Measurements from ENCODE around the gene KIF16B. TPM values are rescaled to one million over a fixed set of nuclear protein-coding genes. Genes with fewer than 3 reads are reported as not detected.

KIF16B gene
- total and polyA plus RNA-seq, 2 experiments from 2014 or later = 6.5 to 11.1 TPM

DNA sequence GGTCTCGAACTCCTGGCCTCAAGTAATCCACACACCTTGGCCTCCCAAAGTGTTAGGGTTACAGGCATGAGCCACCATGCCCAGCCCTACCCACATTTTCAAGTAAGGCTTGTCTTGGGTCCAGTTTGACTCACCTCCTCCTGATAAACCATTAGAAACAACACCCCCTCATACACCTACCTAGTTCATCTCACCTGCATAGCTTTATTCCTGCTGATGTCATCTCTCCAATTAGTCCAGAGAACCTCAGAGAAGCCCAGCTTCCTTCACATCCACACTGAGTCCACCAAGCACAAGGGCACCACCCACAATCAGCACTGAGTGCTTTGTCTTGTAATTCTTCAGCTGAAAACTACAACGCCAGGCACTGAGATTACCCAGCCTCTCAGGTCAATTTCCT is 35.3 kb downstream of the KIF16B start:
- Histone ChIP-seq H3K4me3 (no peak overlapping the region), H3K79me2 (replicated peaks; ENCODE audit: insufficient read depth) (peaks cover 6% of the 10 kb centered on the region; the same call in 1 of the 2 replicates), H3K4me2 (no peak overlapping the region), H3K9me2 (ENCODE audit: insufficient read depth) (no peaks in the 10 kb centered on the region), H2AFZ (no peak overlapping the region), H3K27ac (ENCODE audit: low read depth) (no peak overlapping the region), H3K4me1 (ENCODE audit: insufficient read depth) (no peaks in the 10 kb centered on the region), H4K20me1 (replicated peaks; ENCODE audit: insufficient read depth) (no peaks in the 10 kb centered on the region), H3K36me3 (ENCODE audit: insufficient read depth) (no peaks in the 10 kb centered on the region), H3K27me3 (ENCODE audit: insufficient read depth) (no peaks in the 10 kb centered on the region), H3F3A (replicated peaks; ENCODE audit: low read depth) (no peaks in the 10 kb centered on the region)
- no peak for ATAC-seq
- H3K27ac Mint-ChIP-seq = no peak overlapping the region
- no peak overlapping the region for H3K4me3 Mint-ChIP-seq
- no peak for DNase-seq (ENCODE audit: low spot score)
- H3K27me3 Mint-ChIP-seq (ENCODE audit: insufficient read depth, low read depth, poor library complexity) = peaks cover 2% of the 10 kb centered on the region
- H3K9me3 Mint-ChIP-seq = no peaks in the 10 kb centered on the region
- peaks cover 13% of the 10 kb centered on the region for H3K4me1 Mint-ChIP-seq
- TF ChIP-seq EZH2phosphoT487 (IDR thresholded peaks at IDR 0.05; ENCODE audit: unreplicated experiment) (no peak), JUNB (IDR thresholded peaks at IDR 0.05; ENCODE audit: unreplicated experiment) (no peak)
- H3K36me3 Mint-ChIP-seq (ENCODE audit: low read depth) = peaks cover 2% of the 10 kb centered on the region; the same call in 1 of the 3 replicates

DNA sequence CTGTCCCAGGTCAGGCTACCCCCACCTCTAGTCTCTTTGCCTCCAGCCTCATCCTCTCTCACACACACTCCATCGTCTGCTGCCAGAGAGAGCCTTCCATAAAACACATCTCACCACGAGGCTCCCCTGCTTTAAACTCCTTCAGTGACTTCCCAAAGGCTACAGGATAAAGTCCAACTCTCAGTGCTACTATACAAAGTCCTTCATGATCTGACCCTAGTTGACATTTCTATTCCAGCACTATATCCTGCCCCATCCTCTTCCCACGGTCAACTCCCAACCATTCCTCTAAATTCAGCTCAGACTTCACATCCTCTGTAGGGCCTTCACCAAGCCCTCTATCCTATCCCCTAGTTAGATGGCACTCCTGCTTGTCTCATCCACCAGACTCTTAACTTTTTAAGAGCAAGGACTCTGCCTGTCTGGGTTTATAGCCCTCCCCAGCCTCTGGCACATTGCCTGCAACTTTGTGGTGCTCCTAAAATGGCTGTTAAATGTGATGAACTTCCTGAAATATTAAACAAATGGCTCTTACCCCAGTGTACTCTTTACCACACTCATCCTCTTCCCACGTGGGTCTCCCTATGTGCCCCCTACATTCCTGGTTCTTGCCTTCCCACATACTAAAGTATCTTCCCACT is 36.1 kb downstream of the KIF16B start:
- Histone ChIP-seq H2AFZ (no peak overlapping the region), H3K36me3 (ENCODE audit: insufficient read depth) (no peaks in the 10 kb centered on the region), H3K79me2 (replicated peaks; ENCODE audit: insufficient read depth) (peaks cover 3% of the 10 kb centered on the region; the same call in 1 of the 2 replicates), H3F3A (replicated peaks; ENCODE audit: low read depth) (no peaks in the 10 kb centered on the region), H3K4me1 (ENCODE audit: insufficient read depth) (no peaks in the 10 kb centered on the region), H3K4me3 (no peak overlapping the region), H3K9me2 (ENCODE audit: insufficient read depth) (no peaks in the 10 kb centered on the region), H3K27me3 (ENCODE audit: insufficient read depth) (no peaks in the 10 kb centered on the region), H3K27ac (ENCODE audit: low read depth) (no peak overlapping the region), H4K20me1 (replicated peaks; ENCODE audit: insufficient read depth) (no peaks in the 10 kb centered on the region), H3K4me2 (no peak overlapping the region)
- H3K27me3 Mint-ChIP-seq (ENCODE audit: insufficient read depth, low read depth, poor library complexity) = peaks cover 2% of the 10 kb centered on the region
- peaks cover 2% of the 10 kb centered on the region; the same call in 1 of the 3 replicates for H3K36me3 Mint-ChIP-seq (ENCODE audit: low read depth)
- no peak for TF ChIP-seq POLR2AphosphoS5 (IDR thresholded peaks at IDR 0.05; ENCODE audit: low read depth)
- TF ChIP-seq, protein P1, sequence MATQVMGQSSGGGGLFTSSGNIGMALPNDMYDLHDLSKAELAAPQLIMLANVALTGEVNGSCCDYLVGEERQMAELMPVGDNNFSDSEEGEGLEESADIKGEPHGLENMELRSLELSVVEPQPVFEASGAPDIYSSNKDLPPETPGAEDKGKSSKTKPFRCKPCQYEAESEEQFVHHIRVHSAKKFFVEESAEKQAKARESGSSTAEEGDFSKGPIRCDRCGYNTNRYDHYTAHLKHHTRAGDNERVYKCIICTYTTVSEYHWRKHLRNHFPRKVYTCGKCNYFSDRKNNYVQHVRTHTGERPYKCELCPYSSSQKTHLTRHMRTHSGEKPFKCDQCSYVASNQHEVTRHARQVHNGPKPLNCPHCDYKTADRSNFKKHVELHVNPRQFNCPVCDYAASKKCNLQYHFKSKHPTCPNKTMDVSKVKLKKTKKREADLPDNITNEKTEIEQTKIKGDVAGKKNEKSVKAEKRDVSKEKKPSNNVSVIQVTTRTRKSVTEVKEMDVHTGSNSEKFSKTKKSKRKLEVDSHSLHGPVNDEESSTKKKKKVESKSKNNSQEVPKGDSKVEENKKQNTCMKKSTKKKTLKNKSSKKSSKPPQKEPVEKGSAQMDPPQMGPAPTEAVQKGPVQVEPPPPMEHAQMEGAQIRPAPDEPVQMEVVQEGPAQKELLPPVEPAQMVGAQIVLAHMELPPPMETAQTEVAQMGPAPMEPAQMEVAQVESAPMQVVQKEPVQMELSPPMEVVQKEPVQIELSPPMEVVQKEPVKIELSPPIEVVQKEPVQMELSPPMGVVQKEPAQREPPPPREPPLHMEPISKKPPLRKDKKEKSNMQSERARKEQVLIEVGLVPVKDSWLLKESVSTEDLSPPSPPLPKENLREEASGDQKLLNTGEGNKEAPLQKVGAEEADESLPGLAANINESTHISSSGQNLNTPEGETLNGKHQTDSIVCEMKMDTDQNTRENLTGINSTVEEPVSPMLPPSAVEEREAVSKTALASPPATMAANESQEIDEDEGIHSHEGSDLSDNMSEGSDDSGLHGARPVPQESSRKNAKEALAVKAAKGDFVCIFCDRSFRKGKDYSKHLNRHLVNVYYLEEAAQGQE (IDR thresholded peaks at IDR 0.05; ENCODE audit: unreplicated experiment) = no peak
- TF ChIP-seq, protein P2, sequence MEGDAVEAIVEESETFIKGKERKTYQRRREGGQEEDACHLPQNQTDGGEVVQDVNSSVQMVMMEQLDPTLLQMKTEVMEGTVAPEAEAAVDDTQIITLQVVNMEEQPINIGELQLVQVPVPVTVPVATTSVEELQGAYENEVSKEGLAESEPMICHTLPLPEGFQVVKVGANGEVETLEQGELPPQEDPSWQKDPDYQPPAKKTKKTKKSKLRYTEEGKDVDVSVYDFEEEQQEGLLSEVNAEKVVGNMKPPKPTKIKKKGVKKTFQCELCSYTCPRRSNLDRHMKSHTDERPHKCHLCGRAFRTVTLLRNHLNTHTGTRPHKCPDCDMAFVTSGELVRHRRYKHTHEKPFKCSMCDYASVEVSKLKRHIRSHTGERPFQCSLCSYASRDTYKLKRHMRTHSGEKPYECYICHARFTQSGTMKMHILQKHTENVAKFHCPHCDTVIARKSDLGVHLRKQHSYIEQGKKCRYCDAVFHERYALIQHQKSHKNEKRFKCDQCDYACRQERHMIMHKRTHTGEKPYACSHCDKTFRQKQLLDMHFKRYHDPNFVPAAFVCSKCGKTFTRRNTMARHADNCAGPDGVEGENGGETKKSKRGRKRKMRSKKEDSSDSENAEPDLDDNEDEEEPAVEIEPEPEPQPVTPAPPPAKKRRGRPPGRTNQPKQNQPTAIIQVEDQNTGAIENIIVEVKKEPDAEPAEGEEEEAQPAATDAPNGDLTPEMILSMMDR (conservative IDR thresholded peaks at IDR 0.05; ENCODE audit: low read depth in 2 of 2) = no peak
- H3K4me1 Mint-ChIP-seq = peaks cover 10% of the 10 kb centered on the region
- ATAC-seq (no peak), DNase-seq (ENCODE audit: low spot score) (no peak)
- H3K27ac Mint-ChIP-seq = no peak overlapping the region
- no peak overlapping the region for H3K4me3 Mint-ChIP-seq
- H3K9me3 Mint-ChIP-seq = no peaks in the 10 kb centered on the region

Data from GM23338 (cell line).